Activated CD8-positive, alpha-beta T cell treated with anti-CD3 and anti-CD28 coated beads for 36 hours (primary cell): Measurements from ENCODE around the gene ASB2. TPM values are rescaled to one million over a fixed set of nuclear protein-coding genes. Genes with fewer than 3 reads are reported as not detected.
A peak's percentile ranks its signal among the peaks of the same experiment; 100 is the strongest.

ENCODE experiments used
- ATAC-seq: fragments of 200-7000 bp; cut with Tn5 transposase; one replicate; pipeline ENCODE4 v1.10.0; 2021; ENCODE audit warnings: mild to moderate bottlenecking, moderate library complexity
- CTCF ChIA-PET: fragments of 350-600 bp; sonication (Branson Sonifier 250); formaldehyde crosslinking; loops from one replicate; lab custom pipeline; 2021; ENCODE audit warnings: antibody characterized with exemption; lab: Charles Lee
- POLR2A ChIA-PET: fragments of 350-600 bp; sonication (Branson Sonifier 250); formaldehyde crosslinking; loops from one replicate; lab custom pipeline; 2021; ENCODE audit warnings: antibody characterized with exemption; lab: Charles Lee
- DNase-seq: peaks from one replicate; pipeline ENCODE4 v3.0.0-alpha.2; 2020
- H3K27ac Mint-ChIP-seq: one replicate; pipeline ENCODE4 v1.8.0; 2021; ENCODE audit warnings: mild to moderate bottlenecking, mixed read lengths
- H3K27me3 Mint-ChIP-seq: one replicate; pipeline ENCODE4 v1.8.0; 2021; ENCODE audit warnings: mixed read lengths
- H3K36me3 Mint-ChIP-seq: one replicate; pipeline ENCODE4 v1.8.0; 2021; ENCODE audit warnings: low read depth, mixed read lengths
- H3K4me1 Mint-ChIP-seq: one replicate; pipeline ENCODE4 v1.8.0; 2021; ENCODE audit warnings: low read depth, mixed read lengths
- H3K4me3 Mint-ChIP-seq: one replicate; pipeline ENCODE4 v1.8.0; 2021; ENCODE audit warnings: mild to moderate bottlenecking, moderate library complexity, mixed read lengths
- H3K9me3 Mint-ChIP-seq: one replicate; pipeline ENCODE4 v1.8.0; 2021; ENCODE audit warnings: mixed read lengths
- CTCF ChIP-seq: fragments of 200-600 bp; IDR thresholded peaks from one replicate; pipeline ENCODE4 v1.8.0; 2022; ENCODE audit warnings: antibody characterized with exemption, mild to moderate bottlenecking
- intact Hi-C: fragments of 100-400 bp; cut with micrococcal nuclease; formaldehyde crosslinking; loops from one replicate; pipeline ENCODE4 v1.10.0; 2022
- total RNA-seq, 2 experiments: library from RNA; stranded (reverse); gene quantifications; one replicate each; pipeline ENCODE4 v1.2.3, GENCODE V29; 2021

The ASB2 gene
- 10 to 100 TPM; 11.7 to 12.7 TPM for total RNA-seq

DNA sequence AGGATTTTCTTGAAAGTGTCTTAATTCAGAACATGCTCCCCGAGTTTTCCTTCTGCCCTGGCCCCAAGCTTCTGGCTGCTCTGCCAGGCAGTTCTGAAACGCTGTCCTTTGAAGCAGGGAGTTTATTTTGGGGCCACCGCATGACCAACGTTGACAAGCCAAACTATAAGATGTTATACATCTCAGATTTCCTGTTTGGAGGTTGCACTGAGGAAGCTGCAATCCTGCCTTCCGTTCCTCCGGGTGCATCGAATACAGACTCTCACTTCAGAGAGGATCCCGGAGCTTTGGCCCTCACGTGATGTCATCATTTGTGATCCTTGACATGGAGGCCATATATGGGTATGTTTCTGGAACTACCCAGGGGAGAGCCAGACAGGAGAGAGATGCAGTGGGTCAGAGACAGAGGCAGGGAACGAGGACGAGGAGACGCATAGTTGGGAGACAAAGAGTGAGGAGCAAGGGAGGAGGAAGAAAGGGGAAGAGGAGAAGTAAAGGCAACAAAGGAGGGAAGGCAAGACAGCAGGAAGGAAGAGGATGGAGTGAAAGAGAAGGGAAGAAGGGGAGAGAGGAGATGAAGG lies at the start of gene ASB2:
Gene ASB2, minus strand, starts transcription at position 94 of the 581 bp plus-strand sequence. CDS start 12,031 bp downstream, outside the sequence.
- H3K27me3 Mint-ChIP-seq = no peaks in the 10 kb centered on the region
- H3K9me3 Mint-ChIP-seq = peaks cover 28% of the 10 kb centered on the region
- ChIA-PET CTCF (interaction anchor here (0.9 to 13.6 kb wide), 3 partner anchors 14 to 37 kb away, joined by 3 to 290 read pairs (median 5); no protein-coding TSS in a partner anchor), POLR2A (interaction anchor here (1.6 to 12.3 kb wide), 2 partner anchors 15 to 19 kb away, joined by 4 to 180 read pairs; no protein-coding TSS in a partner anchor)
- intact Hi-C loops = loop anchor here (5.0 kb wide), 1 partner anchor 34 kb away; no protein-coding TSS in a partner anchor
- peak within 1 kb of the TSS; percentile 45 for H3K4me3 Mint-ChIP-seq
- peaks cover 37% of the 10 kb centered on the region for H3K36me3 Mint-ChIP-seq
- no peak for TF ChIP-seq CTCF
- DNase-seq (no peak), ATAC-seq (no peak)
- H3K4me1 Mint-ChIP-seq = peaks cover 76% of the 10 kb centered on the region
- peak within 1 kb of the TSS; percentile 91 for H3K27ac Mint-ChIP-seq

DNA sequence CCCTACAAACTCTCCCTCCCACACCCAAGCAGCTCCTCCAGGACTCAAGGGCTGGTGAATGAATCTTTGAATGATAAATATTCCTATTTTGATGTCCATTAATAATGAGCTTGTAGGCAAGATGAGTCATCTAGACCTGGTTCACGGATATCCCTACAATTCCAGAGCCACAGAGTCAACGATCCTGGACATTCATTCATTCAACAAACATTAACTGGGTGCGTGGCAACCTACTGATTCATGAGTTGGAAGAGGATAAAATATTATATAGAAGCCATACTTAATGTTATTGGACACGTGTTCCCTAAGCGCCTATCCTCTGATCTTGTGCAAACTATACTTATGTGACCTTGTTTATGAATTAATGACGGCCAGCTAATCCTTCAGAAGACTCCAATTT lies 49.4 kb upstream of the ASB2 start:
- Mint-ChIP-seq H3K27me3 (peaks cover 1% of the 10 kb centered on the region), H3K36me3 (no peaks in the 10 kb centered on the region), H3K27ac (no peak overlapping the region), H3K4me3 (peak overlapping the region; percentile 42), H3K4me1 (peaks cover 46% of the 10 kb centered on the region), H3K9me3 (no peaks in the 10 kb centered on the region)
- intact Hi-C loops = no loop called here
- no peak for TF ChIP-seq CTCF
- CTCF ChIA-PET = interaction anchor here (0.7 to 2.9 kb wide), 7 partner anchors 9 to 111 kb away, joined by 3 to 19 read pairs (median 6); no protein-coding TSS in a partner anchor
- POLR2A ChIA-PET = interaction anchor here (0.7 to 1.5 kb wide), 7 partner anchors 10 to 90 kb away, joined by 3 to 5 read pairs (median 3); partner anchors contain the start of genes DDX24 and IFI27L1
- no peak for DNase-seq
- ATAC-seq = no peak

GRCh38 chr14:94024549-94024948 lies 48.2 kb upstream of the ASB2 start:
- Mint-ChIP-seq H3K27me3 (peaks cover 3% of the 10 kb centered on the region), H3K4me3 (no peak overlapping the region), H3K27ac (no peak overlapping the region), H3K36me3 (no peaks in the 10 kb centered on the region), H3K9me3 (no peaks in the 10 kb centered on the region), H3K4me1 (peaks cover 49% of the 10 kb centered on the region)
- ATAC-seq = no peak
- CTCF ChIA-PET = interaction anchor here (1.3 to 2.9 kb wide), 5 partner anchors 12 to 112 kb away, joined by 3 to 19 read pairs (median 7); no protein-coding TSS in a partner anchor
- POLR2A ChIA-PET = interaction anchor here (0.6 kb wide), 1 partner anchor 69 kb away, joined by 3 read pairs; no protein-coding TSS in a partner anchor
- no peak for TF ChIP-seq CTCF
- DNase-seq = no peak
- intact Hi-C loops = no loop called here

DNA sequence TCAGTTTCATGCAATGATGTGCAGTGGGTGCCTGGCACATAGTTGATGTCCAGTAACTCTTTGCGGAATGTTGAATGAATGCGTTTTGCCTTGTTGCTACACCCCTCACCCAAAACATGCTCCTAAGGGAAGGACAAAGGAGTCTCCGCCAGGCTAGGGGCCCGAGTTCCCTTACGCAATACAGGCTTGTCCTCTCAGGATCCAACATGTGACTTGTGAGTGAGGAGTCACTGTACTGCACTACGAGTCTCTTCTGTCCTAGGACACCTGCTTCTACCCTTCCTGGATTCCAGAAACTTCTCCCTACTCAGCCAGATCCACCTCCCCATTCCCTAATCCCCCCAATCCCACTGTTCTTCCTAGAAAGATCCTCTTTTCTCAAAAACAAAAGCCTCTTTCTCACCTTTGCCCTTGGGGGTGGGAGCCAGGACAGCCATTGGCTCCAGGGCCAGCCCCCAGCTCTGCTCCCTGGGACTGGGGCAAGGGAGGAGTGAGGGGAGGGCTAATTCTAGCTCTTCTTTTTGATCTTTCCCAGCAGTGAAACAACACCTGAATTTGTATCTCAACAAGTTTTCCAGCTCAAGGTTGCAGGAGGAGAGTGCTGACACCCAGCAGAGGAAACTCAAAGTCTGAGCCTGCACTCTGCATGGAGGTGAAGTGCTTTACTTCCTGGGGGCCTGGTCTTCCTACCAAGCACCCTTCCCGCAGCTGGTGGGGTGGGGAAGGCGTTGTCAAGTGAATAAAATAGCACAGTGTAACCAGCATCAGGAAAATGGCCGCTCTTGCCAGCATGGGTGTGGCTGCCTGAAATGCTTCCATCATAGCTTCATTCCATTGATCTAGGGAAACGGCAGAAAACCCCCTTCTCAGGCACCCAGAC lies 46.4 kb upstream of the ASB2 start:
- ATAC-seq (no peak), DNase-seq (no peak)
- Mint-ChIP-seq H3K9me3 (no peaks in the 10 kb centered on the region), H3K4me1 (peaks cover 37% of the 10 kb centered on the region), H3K27ac (peak overlapping the region; percentile 23), H3K36me3 (no peaks in the 10 kb centered on the region), H3K4me3 (no peak overlapping the region), H3K27me3 (peaks cover 3% of the 10 kb centered on the region)
- TF ChIP-seq CTCF = no peak
- ChIA-PET CTCF (interaction anchor here (0.9 to 4.0 kb wide), 6 partner anchors 13 to 158 kb away, joined by 3 to 31 read pairs (median 10); no protein-coding TSS in a partner anchor), POLR2A (interaction anchor here (1.0 to 1.5 kb wide), 2 partner anchors 8 to 83 kb away, joined by 3 read pairs; no protein-coding TSS in a partner anchor)
- intact Hi-C loops = no loop called here
